H9 (cell line): Measurements from ENCODE around the gene HSPA4. TPM values are rescaled to one million over a fixed set of nuclear protein-coding genes. Genes with fewer than 3 reads are reported as not detected.

ENCODE experiments used
- DNase-seq: peaks from one replicate; pipeline ENCODE4 v3.0.0-alpha.2; 2017
- H2AFZ ChIP-seq: one replicate; pipeline ENCODE4 v1.6.1; 2013; ENCODE audit warnings: mild to moderate bottlenecking, low read length, control low read depth, moderate library complexity
- H2AK5ac ChIP-seq: 2 replicates; pipeline ENCODE4 v1.6.1; 2013; ENCODE audit warnings: low read length, control low read depth, mixed read lengths; ENCODE audit not compliant: insufficient read length
- H2BK120ac ChIP-seq: one replicate; pipeline ENCODE4 v1.6.1; 2013; ENCODE audit warnings: low read depth, mild to moderate bottlenecking, low read length, control low read depth, inconsistent platforms; ENCODE audit not compliant: poor library complexity, severe bottlenecking
- H2BK12ac ChIP-seq: 2 replicates; pipeline ENCODE4 v1.6.1; 2013; ENCODE audit warnings: low read length, control low read depth, mixed read lengths, low read depth; ENCODE audit not compliant: insufficient read length
- H2BK15ac ChIP-seq: 2 replicates; pipeline ENCODE4 v1.6.1; 2013; ENCODE audit warnings: low read depth, low read length, control low read depth
- H2BK20ac ChIP-seq: one replicate; pipeline ENCODE4 v1.6.1; 2013; ENCODE audit warnings: low read depth, mild to moderate bottlenecking, low read length, control low read depth, inconsistent platforms; ENCODE audit not compliant: poor library complexity, severe bottlenecking
- H2BK5ac ChIP-seq: 2 replicates; pipeline ENCODE4 v1.6.1; 2013; ENCODE audit warnings: low read length, control low read depth, mixed read lengths; ENCODE audit not compliant: insufficient read length
- H3K14ac ChIP-seq: 2 replicates; pipeline ENCODE4 v1.6.1; 2013; ENCODE audit warnings: low read length, control low read depth; ENCODE audit not compliant: insufficient read depth
- H3K18ac ChIP-seq: 2 replicates; pipeline ENCODE4 v1.6.1; 2013; ENCODE audit warnings: low read depth, mild to moderate bottlenecking, mixed read lengths, low read length, control low read depth; ENCODE audit not compliant: insufficient read length
- H3K23ac ChIP-seq: 2 replicates; pipeline ENCODE4 v1.6.1; 2013; ENCODE audit warnings: low read length, control low read depth, mixed read lengths, low read depth; ENCODE audit not compliant: insufficient read length
- H3K23me2 ChIP-seq: 2 replicates; pipeline ENCODE4 v1.6.1; 2013; ENCODE audit warnings: low read depth, mild to moderate bottlenecking, mixed read lengths, low read length, control low read depth; ENCODE audit not compliant: insufficient read length, poor library complexity, severe bottlenecking
- H3K27ac ChIP-seq: 2 replicates; pipeline ENCODE4 v1.5.1; 2013; ENCODE audit warnings: low read length, control low read depth, mixed read lengths, low read depth; ENCODE audit not compliant: insufficient read length
- H3K27me3 ChIP-seq: 2 replicates; pipeline ENCODE4 v1.6.1; 2013; ENCODE audit warnings: low read length, control low read depth, inconsistent platforms; ENCODE audit not compliant: insufficient read depth
- H3K4ac ChIP-seq: 2 replicates; pipeline ENCODE4 v1.6.1; 2013; ENCODE audit warnings: low read depth, mild to moderate bottlenecking, control low read depth, inconsistent platforms, low read length, moderate library complexity
- H3K4me1 ChIP-seq: 2 replicates; pipeline ENCODE4 v1.6.1; 2013; ENCODE audit warnings: low read length, control low read depth, inconsistent platforms; ENCODE audit not compliant: insufficient read depth
- H3K4me2 ChIP-seq: 2 replicates; pipeline ENCODE4 v1.6.1; 2013; ENCODE audit warnings: low read length, control low read depth, mixed read lengths; ENCODE audit not compliant: insufficient read length, insufficient read depth
- H3K56ac ChIP-seq: 2 replicates; pipeline ENCODE4 v1.6.1; 2013; ENCODE audit warnings: low read depth, mild to moderate bottlenecking, mixed read lengths, low read length, control low read depth; ENCODE audit not compliant: insufficient read length
- H3K79me1 ChIP-seq: 2 replicates; pipeline ENCODE4 v1.6.1; 2013; ENCODE audit warnings: low read depth, mild to moderate bottlenecking, moderate library complexity, low read length, control low read depth, inconsistent platforms; ENCODE audit not compliant: insufficient read depth, poor library complexity, severe bottlenecking
- H3K79me2 ChIP-seq: 2 replicates; pipeline ENCODE4 v1.6.1; 2013; ENCODE audit warnings: low read length, control low read depth, inconsistent platforms; ENCODE audit not compliant: insufficient read depth
- H3K9ac ChIP-seq: 2 replicates; pipeline ENCODE4 v1.6.1; 2013; ENCODE audit warnings: low read length, control low read depth, mixed read lengths; ENCODE audit not compliant: insufficient read length; ENCODE audit errors: extremely low read depth
- H3K9me3 ChIP-seq: one replicate; pipeline ENCODE4 v1.6.1; 2013; ENCODE audit warnings: low read depth, low read length, inconsistent platforms; ENCODE audit not compliant: control insufficient read depth
- H3T11ph ChIP-seq: one replicate; pipeline ENCODE4 v1.6.1; 2013; ENCODE audit warnings: mild to moderate bottlenecking, low read length, control low read depth, inconsistent platforms
- H4K20me1 ChIP-seq: one replicate; pipeline ENCODE4 v1.6.1; 2013; ENCODE audit not compliant: control insufficient read depth, insufficient read length, insufficient read depth
- H4K5ac ChIP-seq: 2 replicates; pipeline ENCODE4 v1.6.1; 2013; ENCODE audit warnings: low read depth, mild to moderate bottlenecking, mixed read lengths, low read length, control low read depth; ENCODE audit not compliant: insufficient read length
- H4K8ac ChIP-seq: replicated peaks from 2 replicates; pipeline ENCODE4 v1.6.1; 2013; ENCODE audit warnings: low read length, control low read depth, mixed read lengths, low read depth; ENCODE audit not compliant: insufficient read length
- H4K91ac ChIP-seq: 2 replicates; pipeline ENCODE4 v1.6.1; 2013; ENCODE audit warnings: low read depth, mild to moderate bottlenecking, moderate library complexity, mixed read lengths, low read length, control low read depth; ENCODE audit not compliant: insufficient read length
- H3K27ac Mint-ChIP-seq, 3 experiments: 2 replicates in 2 of 3; 3 replicates in 1 of 3; pipeline ENCODE4 v1.8.0; 2020 to 2021; ENCODE audit warnings: mixed read lengths in 3 of 3, mild to moderate bottlenecking in 1 of 3, moderate library complexity in 1 of 3
- H3K27me3 Mint-ChIP-seq: 2 replicates; pipeline ENCODE4 v1.8.0; 2021; ENCODE audit warnings: low read depth, mild to moderate bottlenecking, moderate library complexity, mixed read lengths
- H3K36me3 Mint-ChIP-seq, 3 experiments: 2 replicates in 2 of 3; 3 replicates in 1 of 3; pipeline ENCODE4 v1.8.0; 2020 to 2021; ENCODE audit warnings: low read depth in 3 of 3, mixed read lengths in 3 of 3; ENCODE audit not compliant: insufficient read depth in 1 of 3
- H3K4me1 Mint-ChIP-seq, 2 experiments: 2 replicates each; pipeline ENCODE4 v1.8.0; 2020; ENCODE audit warnings: mixed read lengths in 2 of 2
- H3K4me3 Mint-ChIP-seq, 2 experiments: 2 replicates in 1 of 2; 3 replicates in 1 of 2; pipeline ENCODE4 v1.8.0; 2020 to 2021; ENCODE audit warnings: mild to moderate bottlenecking in 2 of 2, mixed read lengths in 2 of 2, moderate library complexity in 1 of 2
- H3K9me3 Mint-ChIP-seq, 2 experiments: 2 replicates in 1 of 2; 3 replicates in 1 of 2; pipeline ENCODE4 v1.8.0; 2020; ENCODE audit warnings: mild to moderate bottlenecking in 2 of 2, mixed read lengths in 2 of 2, moderate library complexity in 1 of 2
- CTCF ChIP-seq: fragments of 200-600 bp; sonication (generic); conservative IDR thresholded peaks from 3 replicates; pipeline ENCODE4 v1.8.0; 2021; ENCODE audit warnings: antibody characterized with exemption, mild to moderate bottlenecking
- WGBS: extraction: QIAGEN DNeasy Blood & Tissue Kit; methylation state at CpG from one replicate; pipeline ENCODE4 v1.1.7; 2013; ENCODE audit warnings: missing lambda C conversion rate, low lambda C conversion rate, mixed read lengths; ENCODE audit not compliant: insufficient read length; ENCODE audit errors: extremely low coverage; 5-methylcytosine and 5-hydroxymethylcytosine counted together
- total RNA-seq: library from RNA; stranded (reverse); gene quantifications from 2 replicates; pipeline ENCODE4 v1.2.1, GENCODE V29; 2021

Gene HSPA4
- total RNA-seq, 1 experiment from 2014 or later = 293 TPM

DNA sequence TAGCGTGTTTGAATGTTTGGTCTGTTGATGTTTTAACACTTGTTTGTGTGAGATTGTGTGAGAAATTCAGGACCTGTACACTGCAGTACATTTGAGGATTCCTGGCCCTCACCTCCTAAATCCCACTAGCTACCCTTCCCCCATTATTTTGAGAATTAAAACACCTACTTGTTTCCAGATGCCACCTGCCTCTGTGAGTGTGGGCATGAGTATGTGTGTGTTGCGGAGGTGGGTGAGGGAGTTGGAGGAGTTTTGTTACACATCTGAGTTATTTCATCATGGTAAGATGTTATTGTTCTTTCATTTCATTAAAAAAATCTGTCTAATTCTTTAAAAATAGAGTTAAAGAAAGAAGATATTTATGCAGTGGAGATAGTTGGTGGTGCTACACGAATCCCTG, 36.3 kb downstream of the HSPA4 start:
- H2BK15ac ChIP-seq = no peak overlapping the region
- H3K23me2 ChIP-seq = no peaks in the 10 kb centered on the region
- H3K4me2 ChIP-seq = no peak overlapping the region
- peaks cover 8% of the 10 kb centered on the region; the same call in 1 of the 2 replicates for H3K79me2 ChIP-seq
- Mint-ChIP-seq H3K4me1 (no peaks in the 10 kb centered on the region), H3K27me3 (no peaks in the 10 kb centered on the region), H3K36me3 (peaks cover 55 to 89% (median 81%) of the 10 kb centered on the region in 3 experiments; a peak in 6 of 7 replicates), H3K4me3 (no peak overlapping the region), H3K27ac (no peak overlapping the region; a peak in 1 of 7 replicates), H3K9me3 (no peaks in the 10 kb centered on the region)
- no peak overlapping the region for H4K91ac ChIP-seq
- no peak overlapping the region for H2AFZ ChIP-seq
- no peaks in the 10 kb centered on the region for H3K27me3 ChIP-seq
- no peak overlapping the region for H3K56ac ChIP-seq
- peaks cover 13% of the 10 kb centered on the region for H3K79me1 ChIP-seq
- H2BK120ac ChIP-seq = no peak overlapping the region
- WGBS = no CpG with 5 or more reads among the region's 3 CpGs
- H3K23ac ChIP-seq = no peak overlapping the region
- H4K5ac ChIP-seq = no peak overlapping the region
- no peak overlapping the region for H3K27ac ChIP-seq
- H3K14ac ChIP-seq = no peak overlapping the region
- TF ChIP-seq CTCF = no peak
- no peak overlapping the region for H3K9ac ChIP-seq
- no peak overlapping the region for H3K18ac ChIP-seq
- DNase-seq = no peak
- H3K4me1 ChIP-seq = no peaks in the 10 kb centered on the region
- H2AK5ac ChIP-seq = no peak overlapping the region
- H3K9me3 ChIP-seq = no peaks in the 10 kb centered on the region
- no peak overlapping the region for H4K8ac ChIP-seq
- H3T11ph ChIP-seq = no peak overlapping the region
- no peak overlapping the region for H2BK5ac ChIP-seq
- no peak overlapping the region for H3K4ac ChIP-seq
- H4K20me1 ChIP-seq = no peaks in the 10 kb centered on the region
- H2BK20ac ChIP-seq = no peak overlapping the region
- no peak overlapping the region for H2BK12ac ChIP-seq
